CD4-positive, alpha-beta T cell treated with Interleukin-15 for 4 hours (primary cell): ENCODE data around the gene BPI.
"Not testable (repeated sequence)": the region's sequence is repeated elsewhere in the genome, so short reads cannot be mapped to it uniquely, and the experiment has no call there.

Experiments
- DNase-seq: peaks from one replicate; pipeline ENCODE4 v3.0.0-alpha.2; 2020; ENCODE audit warnings: low spot score

Gene BPI

GRCh38 chr20:38336726-38337125 lies 32.8 kb downstream of the BPI start:
- DNase-seq: no peak

- no peak for DNase-seq
Observed at GRCh38 chr20:38337561-38338140, 33.7 kb downstream of the BPI start.

GRCh38 chr20:38338849-38339520 lies 35.0 kb downstream of the BPI start:
- DNase-seq: no peak

GRCh38 chr20:38339521-38339896 lies 35.6 kb downstream of the BPI start:
- not testable (repeated sequence) for DNase-seq

- no peak for DNase-seq
Observed at GRCh38 chr20:38339997-38340396, 36.0 kb downstream of the BPI start.

GRCh38 chr20:38340693-38341092 lies 36.7 kb downstream of the BPI start:
- no peak for DNase-seq

- DNase-seq: no peak
Observed at GRCh38 chr20:38342216-38342615, 38.3 kb downstream of the BPI start.

GRCh38 chr20:38342713-38343310 lies 38.9 kb downstream of the BPI start:
- no peak for DNase-seq

GRCh38 chr20:38343311-38344106 lies 39.6 kb downstream of the BPI start:
- DNase-seq: no peak

- DNase-seq: no peak
Observed at GRCh38 chr20:38344107-38344701, 40.2 kb downstream of the BPI start.

GRCh38 chr20:38345643-38346042 lies 41.7 kb downstream of the BPI start:
- no peak for DNase-seq

- DNase-seq: no peak
Observed at GRCh38 chr20:38346247-38346651, 42.3 kb downstream of the BPI start, which contains the start of gene LBP. LBP (plus strand) TSS chr20:38346482; CDS start chr20:38346517, 35 bp downstream.

GRCh38 chr20:38346741-38347140 lies 42.8 kb downstream of the BPI start:
- DNase-seq: no peak

GRCh38 chr20:38349856-38350255 lies 45.9 kb downstream of the BPI start:
- no peak for DNase-seq

GRCh38 chr20:38350879-38351775 lies 47.2 kb downstream of the BPI start:
- no peak for DNase-seq

GRCh38 chr20:38353316-38353715 lies 49.4 kb downstream of the BPI start:
- DNase-seq: no peak

GRCh38 chr20:38354227-38354626 lies 50.3 kb downstream of the BPI start:
- no peak for DNase-seq

GRCh38 chr20:38355161-38356012 lies 51.4 kb downstream of the BPI start:
- no peak for DNase-seq

GRCh38 chr20:38357653-38358207 lies 53.8 kb downstream of the BPI start:
- no peak for DNase-seq

- no peak for DNase-seq
Observed at GRCh38 chr20:38358556-38358955, 54.6 kb downstream of the BPI start.
